GM12874 (cell line): ENCODE data around the gene ADAMTS1.

Experiments used
- CTCF ChIP-seq: IDR thresholded peaks from 2 replicates; pipeline ENCODE4 v1.5.1; 2011; ENCODE audit warnings: low read depth, mild to moderate bottlenecking, control low read depth, low read length, moderate library complexity; ENCODE audit not compliant: insufficient read depth

Gene ADAMTS1

GRCh38 chr21:26819740-26820324 lies 25.4 kb downstream of the ADAMTS1 start:
- TF ChIP-seq CTCF = no peak

GRCh38 chr21:26818906-26819305 lies 26.3 kb downstream of the ADAMTS1 start:
- no peak for TF ChIP-seq CTCF

DNA sequence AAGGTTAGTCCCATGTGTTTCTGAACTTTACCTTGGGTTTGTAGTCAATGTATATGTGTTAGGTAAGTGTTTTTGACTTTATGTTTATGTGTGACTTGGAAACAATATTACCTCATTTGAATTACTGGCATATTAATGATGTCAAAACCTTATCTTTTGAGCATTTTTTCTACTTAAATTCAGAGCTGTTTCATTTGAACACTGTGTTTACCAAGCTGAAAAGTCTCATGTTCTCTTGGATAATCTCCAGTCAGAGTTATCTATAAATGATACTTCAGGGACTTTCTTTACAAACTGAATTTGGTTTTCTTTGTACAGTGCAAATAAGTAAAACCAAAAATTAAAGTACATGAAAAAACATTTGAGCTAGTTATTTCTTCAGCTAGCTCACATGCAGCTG lies 30.0 kb downstream of the ADAMTS1 start:
- TF ChIP-seq CTCF = no peak

DNA sequence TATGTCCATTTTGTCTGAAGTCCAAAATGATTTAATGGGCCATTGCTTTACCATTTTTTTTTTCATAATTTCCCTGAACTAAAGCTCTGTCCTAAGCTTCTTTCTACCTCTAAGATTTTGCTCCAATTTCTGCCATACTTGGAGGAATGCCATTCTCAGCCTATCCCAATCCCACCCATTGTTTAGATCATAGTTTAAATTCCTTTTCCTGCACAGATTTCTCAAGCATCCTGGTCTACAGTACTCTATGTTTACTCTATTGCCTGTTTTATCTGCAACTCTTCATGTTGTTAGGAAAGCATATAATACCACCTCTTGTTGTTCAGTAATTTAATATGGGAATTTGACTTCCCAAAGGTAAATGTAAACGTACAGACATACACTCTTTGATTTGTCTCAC lies 30.8 kb downstream of the ADAMTS1 start:
- no peak for TF ChIP-seq CTCF

DNA sequence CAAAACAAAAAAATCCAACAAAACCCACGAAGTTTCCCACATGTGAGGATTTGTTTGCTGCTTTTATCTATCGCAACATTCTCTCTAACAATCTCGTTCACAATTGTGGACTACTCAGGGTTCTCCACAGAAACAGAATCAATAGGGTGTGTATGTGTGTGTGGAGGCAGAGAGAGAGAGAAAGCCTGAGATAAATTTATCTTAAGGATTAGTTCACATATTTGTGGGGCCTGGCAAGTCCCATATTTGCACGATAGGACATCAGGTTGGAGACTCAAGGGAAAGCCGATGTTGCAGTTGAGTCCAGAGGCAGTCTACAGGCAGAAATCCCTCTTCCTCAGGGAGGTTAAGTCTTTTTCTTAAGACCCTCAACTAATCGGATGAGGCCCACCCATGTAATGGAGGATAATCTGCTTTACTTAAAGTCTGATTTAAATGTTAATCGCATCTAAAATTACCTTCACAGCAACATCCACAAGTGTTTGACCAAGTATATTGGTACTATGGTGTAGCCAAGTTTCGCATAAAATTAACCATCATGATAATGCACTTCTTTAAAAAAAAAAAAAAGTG lies 31.7 kb downstream of the ADAMTS1 start:
- no peak for TF ChIP-seq CTCF

- no peak for TF ChIP-seq CTCF
Measured at GRCh38 chr21:26812173-26812572, 33.0 kb downstream of the ADAMTS1 start.

- no peak for TF ChIP-seq CTCF
Measured at GRCh38 chr21:26811482-26811881, 33.7 kb downstream of the ADAMTS1 start.
